AG04449 (cell line): ENCODE measurements around the gene MMP27.
"Not testable (repeated sequence)": the region's sequence is repeated elsewhere in the genome, so short reads cannot be mapped to it uniquely, and the experiment has no call there.

Experiments used
- CTCF ChIA-PET: fragments of 350-600 bp; formaldehyde crosslinking; extraction: SDS; loops from one replicate; lab custom pipeline; 2021; ENCODE audit warnings: antibody characterized with exemption; lab: Yijun Ruan, JAX
- POLR2A ChIA-PET: fragments of 400-600, 350-600 bp; formaldehyde crosslinking; extraction: SDS; loops from one replicate; lab custom pipeline; 2020; ENCODE audit warnings: antibody characterized with exemption, inconsistent platforms; lab: Yijun Ruan, JAX
- DNase-seq: peaks from one replicate; pipeline ENCODE4 v3.0.0-alpha.2; 2010; ENCODE audit warnings: low read depth, low spot score
- H3K4me3 ChIP-seq: 2 replicates; pipeline ENCODE4 v1.5.1; 2011; ENCODE audit warnings: low read depth, mild to moderate bottlenecking, control low read depth, low read length
- CTCF ChIP-seq: IDR thresholded peaks from one replicate; pipeline ENCODE4 v1.5.1; 2011; ENCODE audit warnings: mild to moderate bottlenecking, moderate library complexity, low read length, control low read depth, inconsistent platforms; ENCODE audit not compliant: insufficient read depth; ENCODE audit errors: missing control alignments

The MMP27 gene

GRCh38 chr11:102705626-102706025 lies at the start of gene MMP27:
Gene MMP27 (minus strand): TSS chr11:102705769. CDS start chr11:102705714, 55 bp downstream.
- ChIA-PET POLR2A (no interaction called here), CTCF (interaction anchor here (0.8 kb wide), 1 partner anchor 39 kb away, joined by 3 read pairs; no protein-coding TSS in a partner anchor)
- DNase-seq = no peak
- TF ChIP-seq CTCF = no peak
- no peak within 1 kb of the TSS for H3K4me3 ChIP-seq

- DNase-seq = no peak
- H3K4me3 ChIP-seq = no peak overlapping the region
- POLR2A ChIA-PET = no interaction called here
- CTCF ChIA-PET = interaction anchor here (1.2 to 5.9 kb wide), 4 partner anchors 19 to 188 kb away, joined by 3 to 28 read pairs (median 6); no protein-coding TSS in a partner anchor
- no peak for TF ChIP-seq CTCF
Observed at GRCh38 chr11:102753267-102753666, 47.7 kb upstream of the MMP27 start.

GRCh38 chr11:102751673-102752072 lies 46.1 kb upstream of the MMP27 start:
- no peak for DNase-seq
- no peak overlapping the region for H3K4me3 ChIP-seq
- CTCF ChIA-PET = interaction anchor here (2.6 kb wide), 1 partner anchor 190 kb away, joined by 8 read pairs; no protein-coding TSS in a partner anchor
- no peak for TF ChIP-seq CTCF
- POLR2A ChIA-PET = no interaction called here

- ChIA-PET POLR2A (no interaction called here), CTCF (interaction anchor here (0.7 to 2.7 kb wide), 4 partner anchors 15 to 33 kb away, joined by 3 to 10 read pairs (median 4); no protein-coding TSS in a partner anchor)
- TF ChIP-seq CTCF = no peak
- no peak for DNase-seq
- no peak overlapping the region for H3K4me3 ChIP-seq
Observed at GRCh38 chr11:102749101-102749722, 43.6 kb upstream of the MMP27 start.

GRCh38 chr11:102746746-102747578 lies 41.4 kb upstream of the MMP27 start:
- DNase-seq, H3K4me3 ChIP-seq, CTCF ChIA-PET, POLR2A ChIA-PET: not testable (repeated sequence)

GRCh38 chr11:102734650-102735049 lies 29.1 kb upstream of the MMP27 start:
- no peak for TF ChIP-seq CTCF
- POLR2A ChIA-PET = no interaction called here
- DNase-seq = no peak
- CTCF ChIA-PET = interaction anchor here (0.6 to 5.9 kb wide), 22 partner anchors 10 to 327 kb away, joined by 3 to 74 read pairs (median 6); partner anchors contain the start of genes MMP10 and MMP8
- no peak overlapping the region for H3K4me3 ChIP-seq
